Central memory CD8-positive, alpha-beta T cell (primary cell): ENCODE results near the gene ADSS1.

Experiments used
- ATAC-seq: fragments of 150-1000 bp; cut with Tn5 transposase; replicated peaks from 2 replicates; pipeline ENCODE4 v1.10.0; 2022; ENCODE audit warnings: mild to moderate bottlenecking, moderate FRiP score, moderate number of reproducible peaks; ENCODE audit not compliant: poor library complexity, severe bottlenecking; ENCODE audit errors: extremely low read depth
- DNase-seq, 2 donors: peaks; one replicate each; pipeline ENCODE4 v3.0.0; 2021; ENCODE audit warnings: low spot score in 2 of 2
- H3K27ac Mint-ChIP-seq: one replicate; pipeline ENCODE4 v1.8.0; 2022; ENCODE audit warnings: low read depth, mild to moderate bottlenecking, moderate library complexity, mixed read lengths
- H3K27me3 Mint-ChIP-seq: one replicate; pipeline ENCODE4 v1.8.0; 2022; ENCODE audit warnings: mixed read lengths
- H3K36me3 Mint-ChIP-seq: one replicate; pipeline ENCODE4 v1.8.0; 2022; ENCODE audit warnings: mild to moderate bottlenecking, moderate library complexity, mixed read lengths; ENCODE audit not compliant: insufficient read depth
- H3K4me1 Mint-ChIP-seq: one replicate; pipeline ENCODE4 v1.8.0; 2022; ENCODE audit warnings: mixed read lengths
- H3K4me3 Mint-ChIP-seq: one replicate; pipeline ENCODE4 v1.8.0; 2022; ENCODE audit warnings: mild to moderate bottlenecking, moderate library complexity, mixed read lengths
- H3K9me3 Mint-ChIP-seq: one replicate; pipeline ENCODE4 v1.8.0; 2022; ENCODE audit warnings: mixed read lengths

Gene ADSS1

GRCh38 chr14:104758981-104759969 is 35.2 kb downstream of the ADSS1 start:
- H3K27ac Mint-ChIP-seq = no peak overlapping the region

GRCh38 chr14:104765517-104765916 is 41.5 kb downstream of the ADSS1 start:
- Mint-ChIP-seq H3K4me1 (peaks cover 9% of the 10 kb centered on the region), H3K9me3 (no peaks in the 10 kb centered on the region), H3K36me3 (peaks cover 4% of the 10 kb centered on the region), H3K27ac (no peak overlapping the region), H3K4me3 (no peak overlapping the region), H3K27me3 (no peaks in the 10 kb centered on the region)
- DNase-seq (no peak), ATAC-seq (no peak)

More at GRCh38 chr14:104758981-104759969, 35.2 kb downstream of the ADSS1 start:
- no peak for DNase-seq
- H3K27me3 Mint-ChIP-seq = no peaks in the 10 kb centered on the region
- peaks cover 29% of the 10 kb centered on the region for H3K4me1 Mint-ChIP-seq
- H3K4me3 Mint-ChIP-seq = no peak overlapping the region
- ATAC-seq = no peak
- peaks cover 25% of the 10 kb centered on the region for H3K36me3 Mint-ChIP-seq
- H3K9me3 Mint-ChIP-seq = no peaks in the 10 kb centered on the region

- DNase-seq (no peak), ATAC-seq (no peak)
- no peak overlapping the region for H3K4me3 Mint-ChIP-seq
- no peaks in the 10 kb centered on the region for H3K9me3 Mint-ChIP-seq
- no peaks in the 10 kb centered on the region for H3K27me3 Mint-ChIP-seq
- H3K27ac Mint-ChIP-seq = no peak overlapping the region
- peaks cover under 1% of the 10 kb centered on the region for H3K4me1 Mint-ChIP-seq
- peaks cover 8% of the 10 kb centered on the region for H3K36me3 Mint-ChIP-seq
Measured at GRCh38 chr14:104766256-104766862, 42.3 kb downstream of the ADSS1 start.

GRCh38 chr14:104766863-104767633 is 43.0 kb downstream of the ADSS1 start:
- Mint-ChIP-seq H3K27me3 (no peaks in the 10 kb centered on the region), H3K4me3 (no peak overlapping the region), H3K9me3 (no peaks in the 10 kb centered on the region), H3K4me1 (no peaks in the 10 kb centered on the region), H3K27ac (no peak overlapping the region), H3K36me3 (peaks cover 8% of the 10 kb centered on the region)
- ATAC-seq = no peak
- no peak for DNase-seq

GRCh38 chr14:104767634-104767918 is 43.5 kb downstream of the ADSS1 start:
- Mint-ChIP-seq H3K36me3 (peaks cover 7% of the 10 kb centered on the region), H3K9me3 (no peaks in the 10 kb centered on the region), H3K27ac (no peak overlapping the region), H3K4me3 (no peak overlapping the region), H3K4me1 (no peaks in the 10 kb centered on the region), H3K27me3 (no peaks in the 10 kb centered on the region)
- no peak for DNase-seq
- ATAC-seq = no peak

- Mint-ChIP-seq H3K4me3 (no peak overlapping the region), H3K4me1 (no peaks in the 10 kb centered on the region), H3K27ac (no peak overlapping the region), H3K9me3 (no peaks in the 10 kb centered on the region), H3K27me3 (no peaks in the 10 kb centered on the region), H3K36me3 (peaks cover 14% of the 10 kb centered on the region)
- peak; percentile 84 to 97 for DNase-seq
- ATAC-seq = peak; percentile 90
Measured at GRCh38 chr14:104768437-104769323, 44.7 kb downstream of the ADSS1 start.

- DNase-seq = no peak
- no peaks in the 10 kb centered on the region for H3K27me3 Mint-ChIP-seq
- H3K4me1 Mint-ChIP-seq = no peaks in the 10 kb centered on the region
- H3K4me3 Mint-ChIP-seq = no peak overlapping the region
- peak overlapping the region; percentile 22 for H3K27ac Mint-ChIP-seq
- H3K9me3 Mint-ChIP-seq = no peaks in the 10 kb centered on the region
- H3K36me3 Mint-ChIP-seq = peaks cover 14% of the 10 kb centered on the region
- no peak for ATAC-seq
Measured at GRCh38 chr14:104769324-104770071, 45.5 kb downstream of the ADSS1 start.

- DNase-seq (no peak), ATAC-seq (no peak)
- Mint-ChIP-seq H3K4me3 (no peak overlapping the region), H3K27me3 (no peaks in the 10 kb centered on the region), H3K27ac (peak overlapping the region; percentile 22), H3K4me1 (no peaks in the 10 kb centered on the region), H3K9me3 (no peaks in the 10 kb centered on the region), H3K36me3 (peaks cover 14% of the 10 kb centered on the region)
Measured at GRCh38 chr14:104770072-104770579, 46.1 kb downstream of the ADSS1 start.

GRCh38 chr14:104770851-104771272 is 46.8 kb downstream of the ADSS1 start:
- no peak overlapping the region for H3K4me3 Mint-ChIP-seq
- H3K27me3 Mint-ChIP-seq = no peaks in the 10 kb centered on the region
- H3K9me3 Mint-ChIP-seq = no peaks in the 10 kb centered on the region
- DNase-seq = no peak
- H3K36me3 Mint-ChIP-seq = peaks cover 14% of the 10 kb centered on the region
- no peak overlapping the region for H3K27ac Mint-ChIP-seq
- no peak for ATAC-seq
- no peaks in the 10 kb centered on the region for H3K4me1 Mint-ChIP-seq

- DNase-seq = no peak
- Mint-ChIP-seq H3K27ac (no peak overlapping the region), H3K27me3 (no peaks in the 10 kb centered on the region), H3K4me3 (no peak overlapping the region), H3K9me3 (no peaks in the 10 kb centered on the region), H3K4me1 (no peaks in the 10 kb centered on the region), H3K36me3 (peaks cover 14% of the 10 kb centered on the region)
- ATAC-seq = no peak
Measured at GRCh38 chr14:104771374-104771773, 47.3 kb downstream of the ADSS1 start.

GRCh38 chr14:104771918-104772706 is 48.1 kb downstream of the ADSS1 start:
- peaks cover 14% of the 10 kb centered on the region for H3K36me3 Mint-ChIP-seq
- no peak overlapping the region for H3K27ac Mint-ChIP-seq
- DNase-seq (no peak), ATAC-seq (no peak)
- H3K4me3 Mint-ChIP-seq = no peak overlapping the region
- no peaks in the 10 kb centered on the region for H3K4me1 Mint-ChIP-seq
- H3K27me3 Mint-ChIP-seq = no peaks in the 10 kb centered on the region
- H3K9me3 Mint-ChIP-seq = no peaks in the 10 kb centered on the region
